NCI-H1092 treated with DMSO at 0.1 percent for 48 hours (cell line): ENCODE results near the gene ZNF25.
"Not testable (repeated sequence)": the region's sequence is repeated elsewhere in the genome, so short reads cannot be mapped to it uniquely, and the experiment has no call there.

ENCODE experiments used
- DNase-seq: peaks from one replicate; lab custom pipeline; 2025; lab: John Stamatoyannopoulos, UW

ZNF25 gene

DNA sequence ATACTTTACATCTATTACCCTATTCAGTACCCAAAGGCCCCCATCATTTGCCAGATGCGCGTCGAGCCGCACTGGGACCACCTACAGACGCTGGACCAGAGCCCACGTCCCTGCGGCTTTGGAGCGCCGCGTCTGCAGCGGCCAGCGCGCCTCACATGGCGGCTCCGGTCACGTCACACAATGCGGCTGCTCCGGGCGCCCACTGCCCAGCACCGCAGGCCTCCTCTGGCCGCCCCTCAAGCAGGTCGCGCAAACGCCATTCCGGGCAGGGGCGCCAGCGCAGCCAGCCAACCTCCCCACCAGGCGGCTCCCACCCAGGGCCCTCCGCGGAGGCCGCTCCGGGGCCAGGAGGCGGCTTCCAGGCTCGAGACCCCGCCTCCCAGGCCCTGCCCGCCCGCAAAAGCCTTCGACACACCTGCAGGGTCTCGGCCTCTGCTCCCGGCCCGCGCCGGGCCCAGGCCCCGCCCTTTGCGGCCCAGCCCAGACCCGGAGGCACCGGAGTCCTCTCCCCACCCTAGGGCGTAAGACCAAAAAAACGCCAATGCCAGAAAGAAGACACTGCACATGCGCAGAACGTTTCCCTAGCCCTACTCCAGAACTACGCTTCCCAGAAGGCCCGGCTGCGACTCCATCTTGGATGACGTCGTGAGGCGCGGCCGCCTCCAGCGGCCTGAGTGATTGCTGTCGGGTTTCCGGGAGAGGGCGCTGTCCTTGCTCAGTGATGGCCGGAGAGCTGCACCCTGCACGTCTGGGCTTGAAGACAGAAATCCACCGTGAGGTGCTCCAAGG, at the start of gene ZNF25:
Gene ZNF25, minus strand, starts transcription at position 557 of the 789 bp plus-strand sequence. CDS start 4,925 bp downstream, outside the sequence.
- DNase-seq = peak; percentile 97

DNA sequence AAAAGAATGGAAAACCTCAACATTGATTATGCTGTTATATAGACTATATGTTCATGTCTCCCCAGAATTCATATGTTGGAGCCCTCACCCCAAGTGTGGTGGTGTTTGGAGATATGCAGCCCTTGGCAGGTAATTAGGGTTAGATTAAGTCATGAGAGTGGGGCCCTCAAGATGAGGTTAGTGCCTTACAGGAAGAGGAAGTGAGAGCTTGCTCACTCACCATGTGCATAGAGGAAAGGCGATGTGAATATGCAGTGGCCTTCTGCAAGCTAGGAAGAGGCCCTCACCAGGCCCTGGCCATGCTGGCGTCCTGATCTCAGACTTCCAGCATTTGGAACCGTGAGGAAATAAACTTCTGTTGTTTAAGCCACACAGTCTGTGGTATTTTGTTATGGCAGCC, 48.8 kb upstream of the ZNF25 start:
- DNase-seq = no peak

DNA sequence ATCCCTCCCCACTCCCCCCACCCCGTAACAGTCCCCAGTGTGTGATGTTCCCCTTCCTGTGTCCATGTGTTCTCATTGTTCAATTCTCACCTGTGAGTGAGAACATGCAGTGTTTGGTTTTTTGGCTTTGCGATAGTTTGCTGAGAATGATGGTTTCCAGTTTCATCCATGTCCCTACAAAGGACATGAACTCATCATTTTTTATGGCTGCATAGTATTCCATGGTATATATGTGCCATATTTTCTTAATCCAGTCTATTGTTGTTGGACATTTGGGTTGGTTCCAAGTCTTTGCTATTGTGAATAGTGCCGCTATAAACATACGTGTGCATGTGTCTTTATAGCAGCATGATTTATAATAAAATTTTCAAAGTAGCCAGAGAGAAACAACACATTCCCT, 42.7 kb upstream of the ZNF25 start:
- DNase-seq = not testable (repeated sequence)

DNA sequence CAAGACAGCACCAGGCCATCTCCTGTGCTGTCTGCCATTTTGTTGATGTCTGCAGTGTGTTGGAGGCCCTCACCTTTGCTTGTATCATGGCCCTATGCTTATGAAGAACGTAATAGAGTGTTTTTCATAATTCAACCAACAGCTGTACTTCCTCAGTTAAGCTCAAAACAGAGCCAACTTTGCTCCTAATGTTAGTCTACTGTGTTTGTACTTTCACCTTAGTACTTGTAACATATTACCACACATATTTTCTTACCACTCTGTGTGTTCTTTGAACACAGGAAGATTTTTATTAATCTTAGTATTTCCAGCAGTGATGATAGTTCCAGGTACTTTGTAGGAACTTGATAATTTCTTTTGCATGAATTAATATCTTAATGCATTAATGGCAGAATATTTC, 39.9 kb upstream of the ZNF25 start:
- no peak for DNase-seq

DNA sequence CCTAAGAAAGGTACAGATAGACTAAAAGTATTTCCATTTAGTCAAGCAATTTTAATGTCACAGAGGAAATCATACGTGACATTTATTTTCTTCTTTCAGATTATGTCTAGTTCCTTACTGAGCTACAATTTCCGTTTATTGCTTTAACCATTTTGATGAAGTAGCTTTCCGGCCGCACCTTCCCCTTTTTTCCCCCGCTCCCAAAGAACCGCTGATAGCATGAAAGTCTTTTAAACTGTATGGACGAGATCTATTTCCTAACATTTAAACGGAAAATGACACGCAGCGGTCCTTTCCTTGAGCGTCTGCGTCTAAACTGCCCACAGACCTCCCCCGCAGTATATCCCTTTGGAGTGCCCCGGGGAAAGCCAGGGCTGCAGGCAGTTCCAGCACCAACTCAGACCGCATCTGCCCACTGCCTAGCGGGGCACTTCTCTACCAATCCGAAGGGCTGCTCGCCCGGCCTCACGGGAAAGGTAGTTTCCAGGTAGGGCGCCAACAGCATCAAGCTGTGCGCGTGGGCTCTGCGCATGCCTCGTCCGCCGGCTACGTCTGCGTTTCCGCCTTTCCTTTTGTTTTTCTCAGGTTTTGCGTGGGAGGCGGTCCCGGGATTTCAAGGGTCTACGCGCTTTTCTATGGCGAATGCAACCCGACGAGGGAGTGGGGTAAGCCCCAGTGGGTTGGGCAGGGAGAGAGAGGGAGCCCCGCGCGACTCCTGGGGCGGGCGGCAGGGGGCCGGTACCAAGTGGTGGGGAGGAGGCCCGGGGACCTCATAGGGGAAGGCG, 33.9 kb upstream of the ZNF25 start, which contains the start of gene ZNF33A:
Gene ZNF33A, plus strand, starts transcription at position 557 of the 785 bp plus-strand sequence. CDS start 1,667 bp downstream, outside the sequence.
- peak; percentile 91 for DNase-seq

DNA sequence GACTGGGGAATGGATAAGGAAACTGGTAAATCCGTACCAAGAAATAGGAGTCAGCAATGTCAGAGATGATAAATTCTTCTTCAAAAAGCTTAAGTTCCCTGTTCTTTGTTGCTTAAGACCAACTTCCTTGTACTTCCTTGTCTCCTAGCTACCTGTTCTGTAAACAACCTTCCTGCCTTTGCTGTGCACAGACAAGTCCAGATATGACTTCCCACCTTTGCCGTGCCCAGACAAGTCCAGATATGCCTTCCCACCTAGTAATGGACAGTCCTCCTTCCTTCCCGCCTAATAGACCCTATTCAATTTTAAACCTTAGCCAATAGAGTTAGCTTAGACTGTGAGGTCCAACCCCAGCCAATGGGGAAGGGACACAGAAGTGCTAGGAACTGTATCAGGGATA, 31.5 kb upstream of the ZNF25 start:
- no peak for DNase-seq

DNA sequence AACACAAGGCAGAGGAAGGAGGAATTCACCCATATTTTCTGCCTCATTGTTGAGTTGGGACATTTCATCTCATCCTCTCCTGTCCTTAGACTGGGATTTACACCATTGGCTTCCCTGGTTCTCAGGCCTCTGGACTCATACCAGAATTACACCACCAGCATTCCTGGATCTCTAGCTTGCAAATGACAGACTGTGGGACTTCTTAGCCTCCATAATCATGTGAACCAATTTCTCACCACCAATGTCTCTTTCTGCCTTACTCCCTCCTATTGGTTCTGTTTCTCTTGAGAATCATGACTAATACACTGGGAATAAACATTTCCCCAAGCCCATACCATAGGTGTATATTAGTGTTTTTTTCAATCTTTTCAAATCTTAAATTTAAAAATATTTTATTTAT, 31.1 kb upstream of the ZNF25 start:
- DNase-seq = no peak

DNA sequence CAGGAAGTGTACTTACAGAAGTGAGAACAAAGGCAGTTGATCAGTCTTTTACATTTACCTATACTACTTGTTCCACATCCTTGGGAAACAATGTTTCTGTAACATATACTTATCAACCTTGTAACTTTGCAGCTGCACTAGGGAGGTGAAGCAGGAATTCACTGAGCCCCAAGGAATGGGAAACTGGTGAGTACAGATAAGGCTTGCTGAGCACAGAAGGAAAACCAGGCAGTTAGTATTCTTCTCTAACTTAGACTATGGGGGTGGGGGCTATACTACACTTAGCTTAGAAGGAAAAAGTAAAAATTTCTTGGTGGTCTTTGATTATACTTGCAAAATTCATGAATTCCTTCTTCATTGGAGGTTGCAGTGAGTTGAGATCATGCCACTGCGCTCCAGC, 27.1 kb upstream of the ZNF25 start:
- no peak for DNase-seq

DNA sequence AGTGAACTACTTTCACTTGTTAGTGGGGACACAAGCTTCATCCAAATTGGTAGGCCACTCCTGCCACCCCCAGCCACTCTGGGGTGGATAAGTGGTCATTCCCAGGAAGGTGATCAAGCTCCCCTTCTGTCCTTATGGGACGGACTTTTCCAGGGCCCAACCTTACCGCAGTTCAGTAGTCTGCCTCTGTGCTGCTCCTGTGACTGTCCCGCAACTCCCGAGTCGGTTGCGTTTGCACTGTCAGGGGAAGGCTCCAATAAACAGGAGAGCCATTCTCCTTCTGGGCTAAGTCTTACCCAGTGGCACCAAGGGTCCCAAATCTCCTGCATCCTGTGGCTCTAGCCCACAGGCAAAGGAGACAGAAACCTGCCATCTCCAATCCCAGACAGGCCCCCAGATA, 26.6 kb upstream of the ZNF25 start:
- DNase-seq = no peak

DNA sequence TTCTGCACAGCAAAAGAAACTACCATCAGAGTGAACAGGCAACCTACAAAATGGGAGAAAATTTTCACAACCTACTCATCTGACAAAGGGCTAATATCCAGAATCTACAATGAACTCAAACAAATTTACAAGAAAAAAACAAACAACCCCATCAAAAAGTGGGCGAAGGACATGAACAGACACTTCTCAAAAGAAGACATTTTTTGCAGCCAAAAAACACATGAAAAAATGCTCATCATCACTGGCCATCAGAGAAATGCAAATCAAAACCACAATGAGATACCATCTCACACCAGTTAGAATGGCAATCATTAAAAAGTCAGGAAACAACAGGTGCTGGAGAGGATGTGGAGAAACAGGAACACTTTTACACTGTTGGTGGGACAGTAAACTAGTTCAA, 24.0 kb upstream of the ZNF25 start:
- not testable (repeated sequence) for DNase-seq

DNA sequence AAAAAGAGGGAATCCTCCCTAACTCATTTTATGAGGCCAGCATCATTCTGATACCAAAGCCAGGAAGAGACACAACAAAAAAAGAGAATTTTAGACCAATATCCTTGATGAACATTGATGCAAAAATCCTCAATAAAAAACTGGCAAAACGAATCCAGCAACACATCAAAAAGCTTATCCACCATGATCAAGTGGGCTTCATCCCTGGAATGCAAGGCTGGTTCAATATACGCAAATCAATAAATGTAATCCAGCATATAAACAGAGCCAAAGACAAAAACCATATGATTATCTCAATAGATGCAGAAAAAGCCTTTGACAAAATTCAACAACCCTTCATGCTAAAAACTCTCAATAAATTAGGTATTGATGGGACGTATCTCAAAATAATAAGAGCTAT, 22.5 kb upstream of the ZNF25 start:
- not testable (repeated sequence) for DNase-seq

DNA sequence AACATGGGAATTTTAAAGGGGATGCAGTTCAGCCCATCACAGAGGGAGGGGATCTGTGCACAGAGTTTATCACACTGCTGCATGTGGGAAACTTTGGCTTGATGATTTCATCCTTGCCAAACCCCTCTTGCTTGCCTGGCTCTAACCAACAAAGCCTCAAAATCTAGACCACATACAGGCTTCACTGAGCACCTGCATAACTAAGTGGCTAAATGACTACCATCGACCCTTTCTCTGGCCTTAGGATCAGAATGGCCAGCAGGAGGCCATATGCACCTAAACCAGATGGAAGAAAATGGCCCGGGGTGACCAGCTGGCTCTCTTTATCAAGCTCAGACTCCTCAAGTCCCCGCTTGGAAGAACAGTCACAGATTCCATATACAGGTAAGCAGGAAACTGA, 15.6 kb upstream of the ZNF25 start:
- no peak for DNase-seq

DNA sequence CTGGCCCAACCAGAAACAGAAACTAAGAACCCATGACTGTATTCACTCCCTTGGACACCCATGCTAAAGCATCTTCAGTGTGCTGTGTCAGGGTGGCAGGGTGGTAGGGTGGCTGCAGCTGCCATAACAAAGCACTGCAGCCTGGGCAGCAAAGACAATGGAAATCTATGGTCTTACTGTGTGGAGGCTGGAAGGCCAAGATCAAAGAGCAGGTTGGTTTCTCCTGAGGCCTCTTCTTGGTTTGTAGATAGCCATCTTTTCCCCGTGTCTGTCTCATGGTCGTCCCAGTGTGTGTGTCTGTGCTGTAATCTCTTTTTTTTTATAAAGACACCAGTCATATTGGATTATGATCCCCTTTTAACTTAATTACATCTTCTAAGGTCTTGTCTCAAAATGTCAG, 15.2 kb upstream of the ZNF25 start:
- no peak for DNase-seq

DNA sequence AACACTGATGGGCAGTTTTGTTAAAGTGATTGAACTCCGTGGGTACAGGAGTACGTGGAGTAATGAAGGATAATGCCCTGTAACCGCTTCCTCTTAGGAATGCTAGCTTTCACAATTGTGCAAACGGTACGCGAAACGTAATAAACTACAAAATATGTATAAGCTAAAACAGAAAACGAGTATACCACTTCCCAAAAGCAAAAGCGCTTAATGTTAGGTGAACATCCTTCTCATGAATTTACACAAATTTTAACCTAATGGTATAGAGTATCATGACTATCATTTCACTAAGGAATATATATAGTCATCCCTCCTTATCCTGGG, 395 bp upstream of the ZNF25 start:
- no peak for DNase-seq

DNA sequence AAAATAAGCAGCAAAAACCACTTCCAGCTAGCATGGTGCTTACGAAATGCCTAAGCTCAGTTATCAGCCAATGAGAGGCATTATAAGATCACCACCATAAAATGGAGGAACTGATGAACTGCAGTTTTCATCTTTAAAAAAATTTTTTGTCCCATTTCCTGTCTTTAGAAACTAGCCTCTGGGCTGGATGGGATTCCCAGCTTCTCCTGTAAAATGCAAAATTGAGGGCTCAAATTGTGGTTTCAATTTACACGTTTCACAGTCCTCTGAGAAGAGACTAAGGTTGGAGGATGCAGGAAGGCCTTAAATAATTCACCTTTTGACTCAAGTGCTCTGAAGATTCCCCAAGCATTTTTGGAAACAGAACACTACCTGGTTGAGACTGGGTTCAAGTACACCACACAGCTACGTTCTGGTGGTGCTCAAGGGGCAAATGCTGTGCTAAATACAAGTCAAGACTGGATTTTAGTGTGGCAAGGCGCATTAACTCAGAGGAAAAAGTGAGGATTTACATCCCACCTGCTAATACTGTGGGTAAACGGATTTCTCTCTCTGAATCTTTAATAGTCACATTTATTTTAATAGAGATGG, 951 bp downstream of the ZNF25 start:
- DNase-seq = no peak

DNA sequence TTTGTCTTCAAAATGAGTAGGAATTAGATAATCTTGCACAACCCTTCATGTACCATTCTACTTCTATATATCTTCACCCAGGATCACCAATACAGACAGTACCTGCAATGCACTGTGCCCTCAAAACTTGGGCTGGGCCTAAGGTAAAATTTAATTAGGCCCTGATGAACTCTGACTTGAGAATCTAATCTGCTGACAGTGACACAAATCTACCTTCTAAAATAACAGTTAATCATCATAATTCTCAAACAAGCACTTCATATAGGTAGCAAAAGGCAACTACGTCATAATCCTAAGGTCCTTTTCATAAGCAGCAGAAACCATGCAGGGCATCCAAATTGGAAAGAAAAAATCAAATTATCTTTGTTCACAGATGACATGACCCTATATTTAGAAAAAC, 4.1 kb downstream of the ZNF25 start:
- DNase-seq = no peak

DNA sequence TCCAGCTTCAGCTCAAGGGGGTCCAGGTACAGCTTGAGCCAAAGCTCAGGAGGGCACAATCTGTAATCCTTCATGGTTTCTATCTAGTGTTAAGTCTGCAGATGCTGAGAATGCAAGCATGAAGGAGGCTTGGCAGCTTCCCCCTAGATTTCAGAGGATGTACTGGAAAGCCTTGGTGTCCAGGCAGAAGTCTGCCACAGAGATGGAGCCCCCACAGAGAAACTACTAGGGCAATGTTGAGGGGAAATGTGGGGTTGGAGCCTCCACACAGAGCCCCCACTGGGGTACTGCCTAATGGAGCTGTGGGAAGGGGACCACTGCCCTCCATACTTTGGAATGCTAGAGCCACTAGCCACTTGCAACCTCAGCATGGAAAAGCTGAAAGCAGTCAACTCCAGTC, 11.4 kb downstream of the ZNF25 start:
- no peak for DNase-seq

DNA sequence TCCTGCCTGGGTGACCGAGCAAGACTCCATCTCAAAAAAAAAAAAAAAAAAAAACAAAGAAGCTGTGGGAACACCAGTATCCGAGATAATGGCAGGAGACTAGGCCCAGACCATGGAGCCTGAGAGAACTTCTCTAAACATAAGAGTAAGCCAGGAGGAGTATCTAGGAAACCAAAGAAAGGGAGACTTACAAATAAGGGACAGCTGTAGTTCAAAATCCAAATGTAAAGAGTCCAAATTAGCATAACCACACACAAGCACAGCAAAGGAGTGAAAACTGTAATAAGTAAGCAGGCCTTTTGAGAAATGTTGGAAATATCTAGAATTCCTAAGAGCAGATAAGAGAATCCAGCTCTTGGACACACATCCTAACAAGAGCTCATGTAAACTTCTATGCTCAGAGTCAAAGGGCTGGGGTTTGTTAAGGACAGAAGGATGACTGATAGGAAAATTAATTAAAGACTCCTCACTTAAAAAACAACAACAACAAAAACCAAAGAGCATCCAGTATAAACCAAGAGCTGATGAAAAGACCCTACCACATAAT, 15.8 kb downstream of the ZNF25 start:
- no peak for DNase-seq

DNA sequence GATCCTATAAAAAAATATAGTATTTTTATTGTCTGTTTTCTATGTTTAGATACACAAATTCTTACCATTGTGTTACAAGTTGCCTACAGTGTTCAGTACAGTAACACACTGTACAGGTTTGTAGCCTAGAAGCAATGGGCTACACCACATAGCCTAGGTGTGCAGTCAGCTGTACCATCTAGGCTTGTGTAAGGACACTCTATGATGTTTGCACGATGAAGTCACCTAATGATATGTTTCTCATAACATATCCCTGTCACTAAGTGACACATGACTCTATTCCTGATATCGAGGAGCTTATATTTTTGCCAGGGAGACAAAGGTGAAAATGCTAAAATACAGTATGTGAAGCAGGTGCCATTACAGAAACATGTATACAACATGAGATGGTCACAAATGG, 18.6 kb downstream of the ZNF25 start:
- DNase-seq = no peak

DNA sequence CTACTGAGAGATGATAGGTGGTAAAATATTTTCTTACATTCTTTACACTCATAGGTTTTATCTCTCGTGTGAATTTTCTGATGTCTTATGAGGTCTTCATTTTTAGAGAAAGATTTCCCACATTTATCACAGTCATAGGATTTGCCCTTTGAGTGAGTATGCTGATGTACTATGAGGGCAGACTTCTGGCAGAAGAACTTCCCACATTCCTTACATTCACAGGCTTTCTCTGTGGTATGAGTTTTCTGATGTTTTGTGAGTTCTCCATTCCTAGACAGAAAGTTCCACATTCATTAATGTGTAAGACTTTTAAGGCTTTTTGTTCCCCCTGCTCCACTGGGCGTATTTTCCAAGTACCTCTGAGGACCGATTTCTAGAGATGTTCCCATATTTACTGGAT, 23.5 kb downstream of the ZNF25 start:
- DNase-seq = no peak

DNA sequence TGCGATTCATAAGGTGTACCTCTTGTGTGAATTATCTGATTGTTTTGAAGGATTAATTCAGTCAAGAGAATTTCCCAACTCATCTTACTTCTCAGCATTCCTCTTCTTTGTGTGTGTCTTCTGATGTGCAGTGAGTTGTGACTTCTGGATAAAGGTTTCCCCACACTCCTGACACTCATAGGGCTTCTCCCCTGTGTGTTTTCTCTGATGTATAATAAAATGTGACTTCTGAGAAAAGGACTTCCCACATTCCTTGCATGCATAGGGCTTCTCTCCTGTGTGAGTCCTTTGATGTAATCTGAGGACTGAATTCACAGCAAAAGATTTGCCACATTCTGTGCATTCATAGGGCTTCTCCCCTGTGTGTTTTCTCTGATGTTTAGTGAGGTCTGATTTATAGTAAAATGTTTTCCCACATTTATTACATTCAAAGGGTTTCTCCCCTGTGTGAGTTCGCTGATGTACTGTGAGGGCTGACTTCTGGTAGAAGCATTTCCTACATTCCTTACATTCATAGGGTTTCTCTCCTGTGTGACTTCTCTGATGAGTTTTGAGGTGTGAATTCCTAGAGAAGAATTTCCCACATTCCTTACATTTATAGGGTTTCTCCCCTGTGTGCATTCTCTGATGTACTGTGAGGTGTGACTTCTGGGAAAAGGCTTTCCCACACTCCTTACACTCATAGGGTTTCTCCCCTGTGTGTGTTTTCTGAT, 24.2 kb downstream of the ZNF25 start:
- no peak for DNase-seq

DNA sequence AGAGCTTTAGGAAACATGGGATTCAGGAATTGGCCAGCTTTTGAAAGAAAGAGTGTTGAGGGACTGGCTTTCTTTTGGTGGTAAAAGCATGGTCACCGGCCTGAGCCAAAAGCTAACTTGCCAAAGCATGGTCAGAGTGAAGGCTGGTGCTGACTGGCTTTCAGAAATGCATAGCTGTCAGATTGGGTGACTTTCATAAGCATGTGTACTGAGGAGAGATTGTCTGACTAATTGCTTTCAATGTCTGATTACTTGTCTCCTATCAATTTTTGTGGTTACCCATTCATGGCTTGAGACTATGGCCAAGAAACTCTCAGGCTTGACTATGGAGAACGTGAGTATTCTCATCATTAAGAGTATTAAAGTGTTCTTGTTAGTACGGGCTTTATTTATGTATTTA, 28.2 kb downstream of the ZNF25 start:
- DNase-seq = no peak
